Measurements from ENCODE around the gene DGKQ.

- TF ChIP-seq CTCF (IDR thresholded peaks at IDR 0.05) = no peak
- no peak for TF ChIP-seq POLR2A (IDR thresholded peaks at IDR 0.05)
Observed at GRCh38 chr4:1001561-1002130, 28.3 kb upstream of the DGKQ start.
